SU-DHL-6 (cell line): ENCODE measurements around the gene PHACTR3.

Experiments used
- CTCF ChIP-seq: fragments of 200-600 bp; sonication (generic); IDR thresholded peaks from one replicate; pipeline ENCODE4 v1.5.1; 2017; ENCODE audit warnings: antibody characterized with exemption, mild to moderate bottlenecking, low read length, moderate library complexity; ENCODE audit not compliant: insufficient read depth, poor library complexity, severe bottlenecking
- EZH2phosphoT487 ChIP-seq: fragments of 200-600 bp; sonication (generic), shearing (Covaris generic); conservative IDR thresholded peaks from 2 replicates; pipeline ENCODE4 v1.6.1; 2018; ENCODE audit warnings: mild to moderate bottlenecking, antibody characterized with exemption, low read length, moderate library complexity, mixed read lengths

DNA sequence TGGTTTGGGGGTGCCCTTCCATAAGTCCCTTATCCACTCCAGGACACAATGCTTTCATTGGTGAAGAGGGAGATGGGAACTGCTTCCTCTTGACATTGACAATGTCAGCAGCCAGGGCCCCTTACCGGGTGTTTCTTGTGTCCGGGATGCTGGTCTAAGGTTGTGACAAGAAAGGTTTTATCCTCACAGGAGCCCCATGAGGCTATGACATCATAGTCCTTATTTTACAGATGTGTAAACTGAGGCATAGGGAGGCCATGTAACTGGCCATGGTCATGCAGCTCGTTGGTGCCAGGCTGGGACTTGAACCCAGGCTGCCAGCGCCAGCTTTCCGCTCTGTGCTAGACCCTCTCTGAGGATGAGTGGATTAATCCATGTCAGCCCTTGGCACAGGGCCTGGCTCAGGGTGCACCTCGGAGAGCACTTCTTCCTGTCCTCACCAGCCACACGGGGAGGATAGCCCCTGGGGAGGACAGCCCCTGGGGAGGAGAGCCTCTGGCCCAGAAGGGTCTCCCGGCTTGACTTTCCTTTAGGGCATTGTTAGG lies 171.8 kb downstream of the PHACTR3 start:
- no peak for TF ChIP-seq CTCF
- no peak for TF ChIP-seq EZH2phosphoT487
